Tracheal epithelial cell (primary cell): ENCODE measurements around the gene BID. TPM values are rescaled to one million over a fixed set of nuclear protein-coding genes. Genes with fewer than 3 reads are reported as not detected.

Experiments
- total RNA-seq: library from RNA; depleted of rRNA; stranded (reverse); fragments of >200 nt; gene quantifications from 2 replicates; pipeline ENCODE4 v1.2.1, GENCODE V29; 2014

The BID gene
- total RNA-seq = 23.9 and 58.1 TPM in 2 replicates

DNA sequence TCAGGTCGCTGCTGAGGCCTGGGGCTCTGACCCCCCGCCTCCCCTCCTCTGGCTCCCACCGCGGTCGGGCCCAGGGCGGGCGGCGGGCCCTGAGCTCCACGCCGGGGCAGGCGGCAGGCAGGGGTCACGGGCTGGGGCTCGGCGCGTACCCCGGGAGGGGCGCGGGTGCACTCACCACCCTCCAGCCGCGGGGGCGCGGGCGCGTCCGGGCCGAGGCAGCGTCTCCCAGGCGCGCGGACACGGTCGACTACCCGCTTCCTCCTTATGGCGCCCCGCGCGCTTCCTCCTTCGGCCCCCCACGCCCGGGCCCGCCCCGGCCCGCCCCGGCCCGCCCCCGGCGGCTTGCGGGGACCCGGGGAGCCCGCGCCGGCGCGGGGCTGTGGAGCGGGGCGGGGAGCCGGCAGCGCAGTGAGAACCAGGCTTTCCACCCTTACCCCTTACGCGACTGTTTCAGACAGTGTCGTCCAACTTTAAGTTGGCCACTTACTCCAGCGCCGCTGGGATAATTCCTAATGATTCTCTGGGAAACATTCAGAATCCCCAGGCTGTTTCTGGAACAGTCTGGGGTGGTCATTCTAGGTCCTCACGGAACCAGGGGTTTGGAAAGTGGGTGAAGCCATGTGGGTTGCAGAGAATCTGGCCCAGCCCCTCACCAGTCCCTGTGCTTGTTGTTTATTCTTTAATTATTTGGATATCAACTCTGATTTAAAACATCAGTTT lies at the start of gene BID:
Gene BID (minus strand): TSS at position 264 of the 720 bp plus-strand sequence. CDS start 24,353 bp downstream, outside the sequence.

Other genes starting within 250 kb of the BID start
- gene SLC25A18, start 211.0 kb downstream of the BID start, total RNA-seq = not detected in 2 replicates
- gene ATP6V1E1, start 145.7 kb downstream of the BID start, total RNA-seq = 130 and 166 TPM in 2 replicates
- 51.3 and 62.4 TPM in 2 replicates for gene BCL2L13, start 135.7 kb downstream of the BID start, total RNA-seq